Hepatocyte (in vitro differentiated cells): ENCODE data around the gene PTPRE.

Source experiments
- CTCF ChIP-seq: fragments of 200-600 bp; sonication (generic); IDR thresholded peaks from 2 replicates; pipeline ENCODE4 v1.5.1; 2016; ENCODE audit warnings: antibody characterized with exemption, mild to moderate bottlenecking; ENCODE audit not compliant: poor library complexity
- EZH2 ChIP-seq: fragments of 200-600 bp; sonication (generic); IDR thresholded peaks from 2 replicates; pipeline ENCODE4 v1.6.1; 2016; ENCODE audit warnings: antibody characterized with exemption, mild to moderate bottlenecking, borderline replicate concordance
- EZH2phosphoT487 ChIP-seq: fragments of 200-600 bp; sonication (generic); IDR thresholded peaks from one replicate; pipeline ENCODE4 v1.6.1; 2018; ENCODE audit warnings: antibody characterized with exemption, mild to moderate bottlenecking, low read depth, moderate library complexity; ENCODE audit not compliant: unreplicated experiment, severe bottlenecking

- TF ChIP-seq CTCF, result no peak
- no peak for TF ChIP-seq EZH2
- TF ChIP-seq EZH2phosphoT487, result no peak
Measured at GRCh38 chr10:127943336-127943910, 36.5 kb downstream of the PTPRE start.
